ENCODE data around the gene RWDD3. TPM values are rescaled to one million over a fixed set of nuclear protein-coding genes. Genes with fewer than 3 reads are reported as not detected.
A peak's percentile ranks its signal among the peaks of the same experiment; 100 is the strongest.

Gene RWDD3
- 10 to 100 TPM in 1 of 4 donors, 1 to 10 TPM in 3; 8.7 to 10.1 (median 9.5) TPM for total RNA-seq

DNA sequence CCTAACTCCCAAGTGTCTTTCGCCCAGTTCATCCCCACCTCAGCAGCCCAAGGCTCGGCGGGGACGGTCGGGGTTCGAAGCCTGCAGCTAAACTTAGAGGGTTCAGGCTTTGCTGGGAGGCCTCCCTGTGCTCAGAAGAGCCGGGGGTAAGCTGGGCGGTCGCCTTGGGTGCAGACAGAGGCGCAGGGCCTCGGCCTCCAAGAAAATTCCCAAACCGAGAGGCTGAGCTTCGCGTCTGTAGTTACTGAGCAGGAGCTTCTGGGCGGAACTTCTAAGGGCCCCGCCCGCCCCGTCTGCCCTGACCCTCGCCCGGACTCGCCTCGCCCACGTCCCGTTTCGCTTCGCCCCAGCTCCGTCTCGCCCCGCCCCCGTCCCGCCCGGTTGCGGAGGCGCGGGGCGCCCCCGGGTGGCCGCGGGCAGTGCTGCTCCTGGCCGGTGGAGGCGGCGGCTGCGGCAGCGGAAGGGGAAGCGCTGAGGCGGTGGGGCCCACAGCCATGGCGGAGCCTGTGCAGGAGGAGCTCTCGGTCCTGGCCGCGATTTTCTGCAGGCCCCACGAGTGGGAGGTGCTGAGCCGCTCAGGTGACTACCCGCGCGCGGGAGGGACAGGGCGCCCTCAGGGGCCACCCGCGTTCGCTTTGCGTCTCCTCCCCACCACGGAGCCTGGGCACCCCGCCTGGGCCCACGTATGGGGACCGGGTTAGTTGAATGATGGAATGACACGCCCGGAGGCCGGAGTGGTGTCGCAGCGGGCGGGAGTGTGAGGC lies at the start of gene RWDD3:
TSS of gene RWDD3 (plus strand) at position 474 of the 764 bp plus-strand sequence. CDS start at position 495, 21 bp downstream.
- peak within 1 kb of the TSS; percentile 21 to 87 (median 85) for H3K27ac ChIP-seq
- no peaks in the 10 kb centered on the region for H3K36me3 ChIP-seq
- peaks cover 2 to 66% (median 12%) of the 10 kb centered on the region in 3 donors for H3K4me1 ChIP-seq
- H3K9me3 ChIP-seq: no peaks in the 10 kb centered on the region
- 0% methylated on average over 6 of the region's 71 CpGs; no CpG with 5 or more reads in 1 of the 2 donors for WGBS, 2 donors (ENCODE audit: low coverage in 1 of 2)
- TF ChIP-seq EP300 (IDR thresholded peaks at IDR 0.05) (no peak), POLR2AphosphoS5 (IDR thresholded peaks at IDR 0.05) (peak; percentile 58), POLR2A (IDR thresholded peaks at IDR 0.05) (peak; percentile 77 to 78)
- TF ChIP-seq, protein P1, sequence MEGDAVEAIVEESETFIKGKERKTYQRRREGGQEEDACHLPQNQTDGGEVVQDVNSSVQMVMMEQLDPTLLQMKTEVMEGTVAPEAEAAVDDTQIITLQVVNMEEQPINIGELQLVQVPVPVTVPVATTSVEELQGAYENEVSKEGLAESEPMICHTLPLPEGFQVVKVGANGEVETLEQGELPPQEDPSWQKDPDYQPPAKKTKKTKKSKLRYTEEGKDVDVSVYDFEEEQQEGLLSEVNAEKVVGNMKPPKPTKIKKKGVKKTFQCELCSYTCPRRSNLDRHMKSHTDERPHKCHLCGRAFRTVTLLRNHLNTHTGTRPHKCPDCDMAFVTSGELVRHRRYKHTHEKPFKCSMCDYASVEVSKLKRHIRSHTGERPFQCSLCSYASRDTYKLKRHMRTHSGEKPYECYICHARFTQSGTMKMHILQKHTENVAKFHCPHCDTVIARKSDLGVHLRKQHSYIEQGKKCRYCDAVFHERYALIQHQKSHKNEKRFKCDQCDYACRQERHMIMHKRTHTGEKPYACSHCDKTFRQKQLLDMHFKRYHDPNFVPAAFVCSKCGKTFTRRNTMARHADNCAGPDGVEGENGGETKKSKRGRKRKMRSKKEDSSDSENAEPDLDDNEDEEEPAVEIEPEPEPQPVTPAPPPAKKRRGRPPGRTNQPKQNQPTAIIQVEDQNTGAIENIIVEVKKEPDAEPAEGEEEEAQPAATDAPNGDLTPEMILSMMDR (IDR thresholded peaks at IDR 0.05): peak; percentile 65 to 97 (median 95)
- H3K4me3 ChIP-seq: peak within 1 kb of the TSS; percentile 54 to 67
- H3K27me3 ChIP-seq: no peaks in the 10 kb centered on the region
- ATAC-seq: peak; percentile 97

DNA sequence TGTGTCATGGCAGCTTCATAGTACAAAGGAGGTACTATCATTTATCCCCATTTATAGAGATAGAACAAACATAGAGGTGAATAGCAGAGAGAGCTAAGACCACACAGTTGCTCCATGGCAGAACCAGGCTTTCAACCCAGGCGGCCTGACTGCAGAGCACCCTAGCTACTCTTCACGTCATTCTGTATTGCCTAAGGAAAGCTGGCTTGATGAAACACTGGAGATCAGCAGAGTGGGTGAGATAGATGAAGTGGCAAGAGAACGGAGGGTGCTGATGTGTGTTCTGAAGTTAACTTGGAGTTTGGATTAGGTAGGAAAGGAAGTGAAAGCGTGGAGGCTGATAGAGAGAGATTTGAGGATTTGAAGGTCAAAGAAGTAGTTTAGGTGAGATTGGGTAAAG lies 47.9 kb upstream of the RWDD3 start:
- ATAC-seq: no peak
- no peaks in the 10 kb centered on the region for H3K27me3 ChIP-seq
- no peak for TF ChIP-seq POLR2A (IDR thresholded peaks at IDR 0.05)
- TF ChIP-seq EP300 (IDR thresholded peaks at IDR 0.05): no peak
- TF ChIP-seq POLR2AphosphoS5 (IDR thresholded peaks at IDR 0.05): no peak
- TF ChIP-seq, protein P1 (IDR thresholded peaks at IDR 0.05): no peak
- H3K27ac ChIP-seq: no peak overlapping the region
- H3K9me3 ChIP-seq: no peaks in the 10 kb centered on the region
- peaks cover 0 to 8% of the 10 kb centered on the region in 2 donors for H3K36me3 ChIP-seq
- H3K4me1 ChIP-seq: peaks cover 3 to 12% (median 6%) of the 10 kb centered on the region in 3 donors
- H3K4me3 ChIP-seq: no peak overlapping the region
- WGBS, 2 donors (ENCODE audit: low coverage in 1 of 2): 94 to 98% methylated on average over 2 to 4 of the region's 4 CpGs

DNA sequence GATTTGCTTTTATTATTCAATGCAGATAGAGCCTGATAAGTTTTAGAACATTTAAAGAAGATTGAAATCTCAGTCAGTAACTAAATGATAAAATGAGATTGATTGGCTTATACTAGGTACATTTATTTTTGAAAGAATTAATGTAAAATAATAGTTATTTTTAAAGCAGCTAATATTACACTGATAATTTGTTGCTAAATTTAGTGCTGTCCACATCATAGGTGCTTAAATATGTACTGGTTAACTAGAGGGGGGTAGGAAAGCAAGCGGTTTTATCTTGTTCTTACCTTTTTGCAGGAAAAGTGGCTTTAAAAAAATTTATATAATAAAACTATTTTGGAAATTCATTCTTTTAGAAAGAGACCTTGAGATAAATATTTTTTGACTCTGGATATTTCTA lies 40.4 kb upstream of the RWDD3 start:
- no peak for TF ChIP-seq EP300 (IDR thresholded peaks at IDR 0.05)
- TF ChIP-seq, protein P1 (IDR thresholded peaks at IDR 0.05): no peak
- no peak for TF ChIP-seq POLR2A (IDR thresholded peaks at IDR 0.05)
- no peak for TF ChIP-seq POLR2AphosphoS5 (IDR thresholded peaks at IDR 0.05)
- Histone ChIP-seq H3K4me3 (no peak overlapping the region), H3K27ac (no peak overlapping the region), H3K4me1 (peaks cover 0 to 14% (median 4%) of the 10 kb centered on the region in 3 donors), H3K9me3 (no peaks in the 10 kb centered on the region), H3K27me3 (no peaks in the 10 kb centered on the region), H3K36me3 (peaks cover 0 to 4% of the 10 kb centered on the region in 2 donors)
- WGBS, 2 donors (ENCODE audit: low coverage in 1 of 2): 91 to 94% methylated on average over 1 of the region's 1 CpG
- no peak for ATAC-seq

GRCh38 chr1:95195046-95195445 lies 39.0 kb upstream of the RWDD3 start:
- WGBS, 2 donors (ENCODE audit: low coverage in 1 of 2): 52 to 53% methylated on average over 3 of the region's 3 CpGs
- no peak for TF ChIP-seq POLR2AphosphoS5 (IDR thresholded peaks at IDR 0.05)
- TF ChIP-seq EP300 (IDR thresholded peaks at IDR 0.05): no peak
- no peak for TF ChIP-seq POLR2A (IDR thresholded peaks at IDR 0.05)
- TF ChIP-seq, protein P1 (IDR thresholded peaks at IDR 0.05): no peak
- peaks cover 0 to 4% of the 10 kb centered on the region in 2 donors for H3K36me3 ChIP-seq
- H3K9me3 ChIP-seq: no peaks in the 10 kb centered on the region
- peaks cover 0 to 14% (median 4%) of the 10 kb centered on the region in 3 donors for H3K4me1 ChIP-seq
- ATAC-seq: no peak
- no peak overlapping the region for H3K27ac ChIP-seq
- no peak overlapping the region for H3K4me3 ChIP-seq
- H3K27me3 ChIP-seq: no peaks in the 10 kb centered on the region

DNA sequence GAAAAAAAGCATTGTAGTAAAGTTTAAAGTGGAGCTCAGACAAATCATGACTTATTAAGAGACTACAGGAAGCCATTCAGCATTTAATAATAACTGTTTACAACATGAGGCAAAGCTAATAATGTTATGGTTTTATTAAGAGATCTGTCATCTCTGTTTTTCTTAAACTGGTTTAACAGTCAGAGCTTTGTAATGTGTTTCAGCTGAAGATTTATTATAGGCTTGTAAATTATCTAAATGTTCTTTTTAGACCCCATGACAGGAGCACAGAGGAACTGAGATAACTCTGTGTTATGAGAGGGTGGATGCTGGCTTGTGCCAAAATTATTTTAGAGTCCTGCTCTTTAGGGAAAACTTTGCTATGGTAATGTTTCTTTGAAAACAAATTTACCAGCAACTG lies 38.0 kb upstream of the RWDD3 start:
- no peak for ATAC-seq
- Histone ChIP-seq H3K9me3 (no peaks in the 10 kb centered on the region), H3K4me3 (no peak overlapping the region), H3K27ac (peak overlapping the region in 1 of 4 donors; percentile 8), H3K36me3 (peaks cover 0 to 4% of the 10 kb centered on the region in 2 donors), H3K27me3 (no peaks in the 10 kb centered on the region), H3K4me1 (peaks cover 0 to 14% (median 4%) of the 10 kb centered on the region in 3 donors)
- TF ChIP-seq POLR2AphosphoS5 (IDR thresholded peaks at IDR 0.05) (peak; percentile 11), POLR2A (IDR thresholded peaks at IDR 0.05) (no peak)

All from gastroesophageal sphincter (tissue), 4 donors.